GM18909 (cell line): ENCODE data around the gene CORO7.

Source experiments
- ATAC-seq: cut with Tn5 transposase; IDR thresholded peaks from one replicate; pipeline ENCODE4 v1.9.1; 2021; ENCODE audit warnings: mild to moderate bottlenecking; ENCODE audit not compliant: unreplicated experiment, poor library complexity

Gene CORO7

GRCh38 chr16:4385789-4386450 lies 30.5 kb downstream of the CORO7 start:
- no peak for ATAC-seq

DNA sequence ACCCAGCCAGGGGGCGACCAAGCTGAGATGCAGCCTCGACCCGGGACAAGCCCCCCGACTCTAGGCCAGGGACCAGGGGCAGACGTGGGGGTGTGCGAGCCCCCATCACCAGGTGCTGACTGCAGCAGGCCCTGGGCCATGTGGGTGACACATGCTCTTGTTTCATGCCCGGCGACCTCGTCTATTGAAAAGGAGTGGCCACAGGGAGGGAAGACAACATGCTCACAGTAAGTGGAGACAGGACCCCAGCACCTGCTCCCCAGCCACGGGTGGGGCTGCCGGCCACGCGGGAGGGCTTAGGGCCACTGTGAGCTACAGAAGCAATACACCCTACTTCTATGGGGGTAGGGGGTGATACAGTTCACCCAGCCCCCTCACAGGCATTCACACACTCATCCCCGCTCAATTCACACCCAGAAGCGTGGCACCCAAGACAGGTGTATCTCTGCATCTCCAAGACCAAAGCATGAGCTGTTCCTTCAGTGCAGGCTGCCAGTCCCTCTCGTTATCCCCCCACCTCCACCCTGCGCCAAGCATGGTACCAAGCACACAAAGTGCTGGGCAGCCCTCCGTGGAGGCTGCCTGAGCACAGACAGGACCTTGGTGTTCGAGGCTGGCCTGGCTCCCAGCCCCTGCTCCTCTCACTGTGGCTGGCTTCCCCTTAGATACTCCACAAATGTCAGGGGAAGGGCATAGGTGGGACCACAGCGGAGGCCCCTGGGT lies 31.2 kb downstream of the CORO7 start:
- ATAC-seq, result no peak

- ATAC-seq, result no peak
Measured at GRCh38 chr16:4384509-4384942, 31.9 kb downstream of the CORO7 start.

DNA sequence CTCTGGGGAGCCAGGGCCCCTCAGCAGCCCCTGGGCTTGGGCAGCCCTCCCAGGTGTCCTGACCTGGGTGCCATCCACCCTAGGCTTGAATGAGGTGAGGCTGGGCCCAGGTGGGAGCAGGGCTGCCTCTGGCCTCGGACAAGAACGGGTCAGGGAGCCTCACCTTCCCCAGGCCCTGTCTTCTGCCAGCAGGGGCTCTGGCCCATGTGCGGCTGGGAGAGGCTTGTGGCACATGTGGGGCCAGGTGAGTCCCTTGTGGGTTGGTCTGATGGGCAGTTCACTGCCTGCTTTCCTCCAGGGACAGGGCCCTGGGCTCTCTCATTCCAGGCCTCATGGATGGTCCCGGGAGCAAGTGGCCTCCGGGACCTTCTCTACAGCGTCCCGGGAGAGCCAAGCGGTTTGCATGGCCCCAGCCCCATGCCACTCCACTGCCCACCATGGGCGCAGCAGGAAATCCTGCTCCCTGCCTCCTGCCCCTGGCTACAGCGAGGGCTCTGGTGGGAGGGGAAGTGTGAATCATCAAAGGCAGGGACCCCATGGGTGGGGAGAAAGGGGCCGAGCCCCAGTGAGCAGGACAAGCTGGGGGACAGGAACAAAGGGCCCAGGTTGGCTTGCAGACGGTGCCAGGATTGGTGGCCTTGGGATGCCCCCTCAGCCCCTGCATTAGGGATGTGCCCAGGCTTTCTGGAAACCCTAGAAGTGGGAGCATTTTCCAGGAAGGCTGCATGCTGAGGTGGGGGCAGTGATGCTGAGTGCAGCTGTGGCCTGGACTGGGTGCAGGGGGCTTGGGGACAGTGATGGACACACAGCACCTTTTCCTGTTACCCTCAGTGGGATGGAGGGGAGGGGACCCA lies 32.6 kb downstream of the CORO7 start:
- no peak for ATAC-seq

- no peak for ATAC-seq
Measured at GRCh38 chr16:4382795-4383357, 33.5 kb downstream of the CORO7 start.

DNA sequence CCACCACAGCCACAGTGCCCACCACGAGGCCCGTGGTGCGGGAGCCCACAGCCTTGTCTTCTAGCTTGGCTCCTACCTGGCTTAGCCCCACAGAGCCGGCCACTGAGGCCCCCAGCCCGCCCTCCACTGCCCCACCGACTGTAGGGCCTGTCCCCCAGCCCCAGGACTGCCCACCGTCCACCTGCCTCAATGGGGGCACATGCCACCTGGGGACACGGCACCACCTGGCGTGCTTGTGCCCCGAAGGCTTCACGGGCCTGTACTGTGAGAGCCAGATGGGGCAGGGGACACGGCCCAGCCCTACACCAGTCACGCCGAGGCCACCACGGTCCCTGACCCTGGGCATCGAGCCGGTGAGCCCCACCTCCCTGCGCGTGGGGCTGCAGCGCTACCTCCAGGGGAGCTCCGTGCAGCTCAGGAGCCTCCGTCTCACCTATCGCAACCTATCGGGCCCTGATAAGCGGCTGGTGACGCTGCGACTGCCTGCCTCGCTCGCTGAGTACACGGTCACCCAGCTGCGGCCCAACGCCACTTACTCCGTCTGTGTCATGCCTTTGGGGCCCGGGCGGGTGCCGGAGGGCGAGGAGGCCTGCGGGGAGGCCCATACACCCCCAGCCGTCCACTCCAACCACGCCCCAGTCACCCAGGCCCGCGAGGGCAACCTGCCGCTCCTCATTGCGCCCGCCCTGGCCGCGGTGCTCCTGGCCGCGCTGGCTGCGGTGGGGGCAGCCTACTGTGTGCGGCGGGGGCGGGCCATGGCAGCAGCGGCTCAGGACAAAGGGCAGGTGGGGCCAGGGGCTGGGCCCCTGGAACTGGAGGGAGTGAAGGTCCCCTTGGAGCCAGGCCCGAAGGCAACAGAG lies 34.2 kb downstream of the CORO7 start:
- ATAC-seq, result no peak

GRCh38 chr16:4381072-4381934 lies 35.1 kb downstream of the CORO7 start:
- no peak for ATAC-seq

DNA sequence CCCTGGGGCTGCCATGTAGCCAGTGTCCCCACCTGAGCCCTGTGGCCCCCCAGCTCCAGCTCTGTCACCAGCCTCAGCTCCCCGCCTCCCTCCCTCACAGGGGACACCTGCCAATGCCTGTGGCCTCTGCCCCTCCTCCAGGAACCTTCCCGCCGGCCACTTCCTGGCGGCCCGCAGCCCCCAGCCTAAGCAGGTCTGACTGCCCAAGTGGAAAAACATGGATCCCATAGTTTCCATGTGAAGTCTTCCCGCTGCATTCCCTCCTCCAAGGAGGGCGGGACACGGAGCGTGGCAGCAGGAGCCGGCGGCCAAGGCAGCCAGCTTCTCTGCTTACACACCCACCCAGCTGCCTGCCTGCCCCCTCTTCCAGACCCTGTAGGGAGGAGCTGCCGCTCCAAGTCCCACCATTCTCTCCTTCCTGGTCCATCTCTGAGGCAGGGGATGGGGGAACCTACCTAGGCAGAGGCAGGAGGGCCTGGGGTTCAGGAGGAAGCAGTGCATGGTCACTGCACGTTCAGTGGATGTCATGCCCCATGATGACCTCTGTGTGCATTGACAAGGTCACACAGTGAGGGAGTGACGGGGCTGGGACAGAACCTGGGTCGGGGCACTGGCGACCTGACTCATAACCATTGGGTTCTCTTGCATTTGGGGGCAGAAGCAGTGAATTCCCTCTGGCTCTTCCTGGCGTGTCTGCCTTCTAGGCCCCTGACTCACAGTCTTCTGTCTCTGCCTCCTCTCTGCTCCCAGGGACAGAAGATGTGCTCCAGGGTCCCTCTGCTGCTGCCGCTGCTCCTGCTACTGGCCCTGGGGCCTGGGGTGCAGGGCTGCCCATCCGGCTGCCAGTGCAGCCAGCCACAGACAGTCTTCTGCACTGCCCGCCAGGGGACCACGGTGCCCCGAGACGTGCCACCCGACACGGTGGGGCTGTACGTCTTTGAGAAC lies 36.0 kb downstream of the CORO7 start:
- no peak for ATAC-seq

DNA sequence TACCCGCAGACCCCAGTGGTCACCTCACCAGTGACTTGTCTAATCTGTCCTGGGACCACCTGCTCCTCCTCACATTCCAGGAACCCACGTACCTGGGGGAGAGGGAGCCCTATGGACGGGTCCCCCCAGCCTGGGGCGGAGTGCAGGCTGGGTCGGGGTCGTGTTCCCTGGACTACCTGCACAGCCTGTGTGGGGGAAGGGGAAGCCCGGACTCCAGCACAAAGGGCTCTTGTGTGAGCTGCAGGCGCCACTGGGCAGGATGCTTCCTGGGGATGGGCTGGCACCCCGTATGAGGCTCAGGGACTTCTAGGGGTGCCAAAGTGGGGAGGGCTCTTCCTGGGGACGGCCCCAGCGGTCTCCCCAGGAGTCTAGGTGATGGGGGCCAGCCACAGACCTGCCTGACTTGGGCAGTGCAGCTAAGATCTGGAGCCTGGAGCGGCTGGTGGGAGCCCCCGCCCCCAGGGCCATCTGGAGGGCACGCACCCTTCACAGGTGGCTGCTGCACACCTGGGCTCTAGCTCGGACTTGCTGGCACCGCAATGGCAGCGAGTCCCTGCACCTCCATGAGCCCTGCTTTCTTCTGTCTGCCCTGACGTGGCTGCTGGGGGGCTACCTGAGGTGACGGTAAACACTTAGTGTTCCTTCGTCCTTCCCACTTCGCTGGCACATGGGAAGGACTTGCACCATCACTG lies 37.3 kb downstream of the CORO7 start:
- no peak for ATAC-seq

DNA sequence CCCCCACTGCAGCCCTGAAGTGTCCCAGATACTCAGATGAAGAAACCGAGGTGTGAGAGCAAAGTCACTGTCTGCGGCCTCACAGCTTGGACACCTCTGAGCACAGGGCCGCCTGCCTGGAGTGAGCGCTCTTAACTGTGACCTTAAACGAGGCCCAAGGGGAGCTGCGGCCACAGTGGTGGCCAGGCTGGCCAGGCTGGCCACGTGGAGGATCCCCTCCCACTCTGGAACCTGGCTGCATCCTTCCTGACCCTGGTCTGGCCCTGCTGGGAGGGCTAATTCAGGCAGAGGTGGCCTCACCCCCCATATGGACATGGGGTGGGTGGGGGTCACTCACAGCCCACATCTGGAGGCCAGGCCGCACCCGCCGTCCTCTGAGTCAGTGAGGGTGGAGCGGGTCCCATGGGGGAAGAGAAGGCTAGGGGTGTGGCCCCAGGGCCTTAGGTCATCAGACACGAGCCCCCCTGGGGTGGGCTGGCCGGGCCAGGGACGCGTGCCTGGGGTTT lies 38.2 kb downstream of the CORO7 start:
- no peak for ATAC-seq

DNA sequence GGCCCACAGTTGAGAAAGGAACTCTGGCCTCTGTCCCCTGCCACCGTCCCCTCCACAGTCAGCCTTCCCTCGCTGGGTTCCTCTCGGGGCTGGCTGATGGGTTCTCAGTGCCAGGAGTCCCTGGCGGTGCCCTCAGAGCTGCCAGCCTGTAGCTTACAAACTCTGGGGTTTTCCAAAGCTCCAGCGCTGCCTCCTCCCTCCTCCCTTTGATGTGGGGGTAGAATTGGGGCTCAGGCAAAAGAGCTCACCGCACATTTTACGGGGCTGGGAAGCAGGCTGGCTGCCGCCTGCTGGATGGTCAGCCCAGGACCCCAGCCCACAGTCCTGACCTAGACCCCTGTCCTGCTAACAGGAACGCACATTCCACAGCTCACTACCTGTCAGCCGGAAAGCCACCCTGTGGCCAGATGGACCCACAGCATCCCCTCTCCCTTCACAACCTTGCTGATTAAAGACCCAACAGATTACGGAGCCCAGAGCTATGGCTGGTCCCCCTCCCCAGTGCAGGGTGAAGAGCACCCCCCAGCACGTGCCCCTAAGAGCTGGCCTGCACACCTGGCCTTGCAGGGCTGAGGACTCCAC lies 38.7 kb downstream of the CORO7 start:
- ATAC-seq, result no peak

DNA sequence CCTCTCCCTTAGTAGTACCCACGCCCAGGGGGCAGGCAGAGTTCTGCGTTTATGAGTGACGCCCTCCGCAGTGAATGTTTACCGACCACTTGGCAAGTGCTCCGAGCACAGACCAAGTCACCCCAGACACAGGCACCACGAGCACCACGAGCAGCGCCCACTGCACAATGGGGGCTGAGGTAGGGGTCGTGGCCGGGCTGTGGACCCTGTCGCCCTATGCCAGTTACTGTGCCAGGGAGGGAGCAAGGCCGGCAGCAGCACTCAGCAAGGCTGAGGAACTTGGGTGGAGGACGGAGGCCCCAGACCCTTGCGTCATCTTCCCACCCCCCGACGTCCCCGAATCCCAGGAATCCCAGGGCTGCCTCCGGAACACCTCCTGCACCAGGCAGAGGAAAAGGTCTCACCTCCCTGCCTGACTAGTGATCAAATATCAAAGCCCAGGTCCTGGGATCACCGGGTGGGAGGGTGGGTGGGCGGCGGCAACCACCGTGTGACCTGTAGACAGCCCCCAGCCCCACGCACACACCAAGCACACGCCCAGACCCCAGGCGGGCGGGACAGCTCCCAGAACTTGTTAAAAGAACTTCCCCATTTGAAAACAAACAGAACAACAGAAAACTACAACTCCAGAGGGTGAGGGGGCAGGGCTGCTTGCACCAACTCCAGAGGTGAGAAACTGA lies 39.4 kb downstream of the CORO7 start:
- no peak for ATAC-seq

- no peak for ATAC-seq
Measured at GRCh38 chr16:4376126-4376892, 40.1 kb downstream of the CORO7 start.

DNA sequence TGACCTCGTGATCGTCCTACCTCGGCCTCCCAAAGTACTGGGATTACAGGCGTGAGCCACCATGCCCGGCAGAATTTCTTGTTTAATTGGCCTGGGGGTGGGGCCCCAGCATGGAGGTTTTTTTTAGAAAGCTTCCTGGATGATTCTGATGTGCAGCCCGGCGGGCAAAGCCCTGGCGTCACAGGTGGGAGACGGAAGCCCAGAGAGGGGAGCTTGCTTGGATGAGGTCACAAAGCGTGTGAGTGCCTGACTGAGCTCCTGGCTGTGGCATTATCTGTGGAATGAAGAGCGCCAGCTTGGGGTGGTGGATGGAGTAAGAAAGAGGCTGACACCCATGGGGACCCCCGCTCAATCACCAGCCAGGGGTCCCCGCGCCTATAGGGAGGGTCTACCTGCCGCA lies 40.7 kb downstream of the CORO7 start:
- no peak for ATAC-seq

DNA sequence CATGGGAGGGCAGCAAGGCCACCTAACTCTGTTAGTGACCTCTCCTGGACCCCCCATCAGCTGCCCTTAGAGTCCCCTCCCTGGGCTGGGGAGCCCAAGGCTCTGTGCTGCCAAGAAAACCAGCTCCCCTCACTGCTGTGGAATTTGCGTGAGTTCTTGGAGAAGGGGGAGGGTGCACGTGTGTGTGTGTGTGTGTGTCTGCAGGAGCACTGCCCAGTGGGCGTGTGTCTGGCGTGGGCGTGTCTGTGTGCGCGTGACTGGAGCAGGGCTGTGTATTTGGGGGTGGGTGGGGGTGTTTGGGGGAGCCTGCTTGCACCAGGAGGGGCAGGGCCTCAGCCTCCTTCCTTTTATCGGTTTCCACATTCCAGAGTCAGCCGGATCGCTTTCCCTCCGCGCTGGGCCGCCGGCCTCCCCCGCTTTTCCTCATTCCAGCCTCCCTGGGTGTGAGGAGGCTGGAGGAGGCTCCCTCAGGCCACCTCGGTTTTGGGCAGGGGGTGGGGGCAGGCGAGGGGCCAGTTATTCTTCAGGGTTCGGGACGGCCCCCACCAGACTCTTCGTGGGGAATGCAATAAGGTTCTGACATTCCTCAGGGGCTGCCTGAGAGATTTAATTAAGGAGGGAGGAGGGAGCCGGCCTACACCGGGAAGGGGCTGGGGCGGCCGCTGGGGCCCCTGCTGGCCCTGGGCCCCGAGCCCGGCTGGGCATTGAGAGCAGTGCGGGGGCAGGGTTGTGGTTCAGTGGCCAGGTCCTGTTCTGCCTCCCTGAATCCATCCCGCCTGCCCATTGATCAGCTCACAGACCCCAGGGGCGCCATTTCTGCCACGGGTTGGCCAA lies 42.3 kb downstream of the CORO7 start:
- no peak for ATAC-seq
